NCI-H526 treated with DMSO at 0.1 percent for 48 hours (cell line): ENCODE measurements around the gene RRP1B.
"Not testable (repeated sequence)": the region's sequence is repeated elsewhere in the genome, so short reads cannot be mapped to it uniquely, and the experiment has no call there.

Experiments used
- DNase-seq: peaks from one replicate; lab custom pipeline; 2025; lab: John Stamatoyannopoulos, UW

RRP1B gene

GRCh38 chr21:43643193-43643592 is 16.2 kb upstream of the RRP1B start:
- no peak for DNase-seq

- no peak for DNase-seq
Observed at GRCh38 chr21:43644071-43644470, 15.3 kb upstream of the RRP1B start.

GRCh38 chr21:43644609-43645008 is 14.8 kb upstream of the RRP1B start:
- no peak for DNase-seq

- peak; percentile 26 for DNase-seq
Observed at GRCh38 chr21:43645136-43645891, 14.0 kb upstream of the RRP1B start.

- no peak for DNase-seq
Observed at GRCh38 chr21:43645976-43646375, 13.4 kb upstream of the RRP1B start.

DNA sequence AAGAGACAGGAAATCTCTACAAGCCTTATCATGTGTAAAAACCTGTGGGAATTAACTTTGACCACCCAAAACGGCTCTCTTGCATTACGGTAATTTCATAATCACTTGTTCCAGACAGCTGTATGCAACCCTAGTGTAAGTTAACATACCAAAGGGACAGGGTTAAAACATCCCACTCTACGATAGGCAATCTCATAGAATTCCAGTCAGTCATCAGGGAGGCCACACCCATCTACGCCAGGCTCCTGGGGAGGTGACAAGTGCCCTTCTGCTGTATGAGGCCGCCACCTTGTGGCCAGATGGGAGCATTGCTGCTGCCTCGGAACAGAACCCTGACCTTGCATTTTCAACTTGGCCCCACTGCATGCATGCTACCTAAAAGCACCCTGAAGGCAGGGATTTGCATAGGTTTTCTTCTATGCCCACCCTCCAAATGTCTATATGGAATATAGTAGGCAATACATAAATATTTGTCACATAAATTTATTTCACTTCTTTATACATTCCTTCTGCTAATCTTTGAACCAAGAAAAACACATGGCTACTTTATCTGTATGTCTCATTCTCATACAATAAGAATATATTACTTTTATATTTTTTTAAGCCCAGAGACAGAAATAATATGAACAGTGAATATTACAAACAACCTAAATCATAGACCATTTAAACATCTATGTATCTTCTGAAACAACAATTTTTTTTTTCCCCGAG is 12.7 kb upstream of the RRP1B start:
- DNase-seq: peak; percentile 86

DNA sequence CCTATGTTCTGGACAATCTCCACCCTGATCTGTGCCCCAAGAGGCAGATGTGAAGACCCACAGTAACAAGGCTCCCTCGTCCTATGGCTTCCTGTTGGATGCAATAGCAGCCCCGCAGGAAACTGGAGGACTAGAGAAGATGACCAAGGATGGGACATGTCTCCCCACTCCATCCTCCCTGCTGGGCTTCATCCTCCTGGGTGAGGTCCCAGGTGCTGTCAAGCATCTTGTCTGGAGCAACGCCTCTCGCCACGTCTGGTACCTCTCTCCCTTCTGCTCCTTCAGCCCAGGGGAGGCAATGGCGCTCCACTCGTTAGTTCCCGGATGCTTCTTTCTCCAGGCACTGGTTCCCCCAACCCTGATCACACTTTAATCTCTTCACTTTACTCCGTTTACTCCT is 11.2 kb upstream of the RRP1B start:
- DNase-seq: no peak

GRCh38 chr21:43651926-43652325 is 7.4 kb upstream of the RRP1B start:
- not testable (repeated sequence) for DNase-seq

DNA sequence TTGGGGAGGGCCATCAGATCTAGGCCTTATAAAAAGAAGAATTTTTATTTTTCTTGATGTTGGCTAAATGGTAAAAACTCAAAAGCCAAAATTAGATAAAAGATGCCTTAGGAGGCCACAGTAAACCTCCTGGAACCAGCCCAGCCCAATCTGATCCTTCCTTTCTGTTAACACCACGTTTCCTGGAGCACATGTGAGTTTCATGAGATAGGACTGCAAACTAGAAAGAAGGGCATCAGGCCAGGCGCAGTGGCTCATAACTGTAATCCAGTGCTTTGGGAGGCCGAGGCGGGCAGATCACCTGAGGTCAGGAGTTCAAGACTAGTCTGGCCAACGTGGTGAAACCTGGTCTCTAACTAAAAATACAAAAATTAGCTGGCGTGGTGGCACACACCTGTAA is 6.7 kb upstream of the RRP1B start:
- DNase-seq: no peak

- DNase-seq: no peak
Observed at GRCh38 chr21:43653626-43654025, 5.7 kb upstream of the RRP1B start.

GRCh38 chr21:43654806-43655489 is 4.4 kb upstream of the RRP1B start:
- no peak for DNase-seq

GRCh38 chr21:43657355-43658087 is 1.8 kb upstream of the RRP1B start:
- no peak for DNase-seq

- no peak for DNase-seq
Observed at GRCh38 chr21:43658088-43658741, 1.1 kb upstream of the RRP1B start.

- DNase-seq: no peak
Observed at GRCh38 chr21:43658769-43659135, 608 bp upstream of the RRP1B start.

- DNase-seq: no peak
Observed at GRCh38 chr21:43662286-43662685, 2.9 kb downstream of the RRP1B start.

- no peak for DNase-seq
Observed at GRCh38 chr21:43663033-43663432, 3.7 kb downstream of the RRP1B start.

DNA sequence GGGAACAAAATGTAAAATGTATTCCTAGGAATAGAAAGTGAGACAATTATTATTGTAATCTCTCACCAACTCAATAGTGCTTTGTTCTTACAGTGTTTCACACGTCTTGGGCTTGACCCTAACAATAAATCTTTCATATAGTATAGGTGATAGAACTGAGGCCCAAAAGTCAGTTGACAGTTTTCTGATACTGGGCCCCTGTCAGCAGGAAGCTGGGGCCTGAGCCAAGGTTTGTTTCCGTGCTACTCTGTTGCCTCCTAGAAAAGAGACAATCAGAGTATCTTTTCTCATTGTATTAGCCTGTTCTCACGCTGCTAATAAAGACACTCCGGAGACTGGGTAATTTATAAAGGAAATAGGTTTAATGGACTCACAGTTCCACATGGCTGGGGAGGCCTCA is 5.0 kb downstream of the RRP1B start:
- no peak for DNase-seq

DNA sequence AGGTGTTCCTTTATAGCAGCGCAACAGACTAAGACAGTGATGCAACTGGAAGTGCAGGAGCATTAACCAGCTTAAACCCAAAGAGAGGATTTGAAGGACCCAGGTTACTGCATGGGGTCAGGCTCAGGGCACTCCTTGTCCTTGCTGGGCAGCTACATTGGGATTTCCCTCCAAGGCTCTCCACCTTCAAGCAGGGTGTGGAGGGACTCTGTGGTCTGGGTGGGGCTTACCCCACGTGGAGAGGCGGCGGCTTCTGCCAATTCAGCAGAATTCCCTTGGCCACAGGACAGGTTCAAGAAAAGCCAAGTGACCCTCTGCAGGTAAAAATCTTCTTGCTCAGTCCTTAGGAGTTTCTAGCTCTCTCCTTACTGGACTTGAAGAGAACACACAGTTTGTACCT is 6.5 kb downstream of the RRP1B start:
- no peak for DNase-seq

DNA sequence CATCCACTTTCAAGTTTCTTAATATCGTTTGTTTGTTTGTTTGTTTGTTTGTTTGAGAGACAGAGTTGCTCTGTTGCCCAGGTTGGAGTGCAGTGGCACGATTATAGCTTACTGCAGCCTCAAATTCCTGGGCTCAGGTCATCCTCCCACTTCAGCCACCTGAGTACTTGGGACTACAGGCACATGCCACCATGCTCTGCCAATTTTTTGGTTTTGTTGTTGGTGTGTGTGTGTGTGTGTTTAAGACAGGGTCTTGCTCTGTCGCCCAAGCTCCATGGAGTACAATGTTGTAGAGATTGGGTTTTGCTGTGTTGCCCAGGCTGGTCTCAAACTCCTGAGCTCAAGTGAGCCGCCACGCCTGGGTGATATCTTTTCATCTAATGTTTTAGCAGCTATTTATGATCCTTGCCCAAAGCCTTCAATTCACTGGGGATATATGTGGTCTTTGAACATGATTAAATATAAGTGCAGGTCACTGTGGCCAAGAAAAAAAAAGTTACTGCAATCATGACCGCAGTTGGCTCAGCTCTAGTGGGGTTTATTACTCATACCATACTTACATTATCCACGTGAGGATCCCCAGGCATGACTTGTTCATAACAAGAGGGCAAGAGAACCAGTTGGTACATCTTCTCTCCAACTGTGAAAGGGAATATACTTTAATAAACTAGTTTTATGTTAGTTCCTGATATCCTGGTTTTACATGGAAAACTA is 8.0 kb downstream of the RRP1B start:
- no peak for DNase-seq

GRCh38 chr21:43669828-43670605 is 10.7 kb downstream of the RRP1B start:
- DNase-seq: no peak
